Thyroid gland (tissue), 4 donors: ENCODE measurements around the gene SUN2. TPM values are rescaled to one million over a fixed set of nuclear protein-coding genes. Genes with fewer than 3 reads are reported as not detected.

ENCODE experiments used
- DNase-seq, 2 donors: peaks; one replicate each; pipeline ENCODE4 v3.0.0-alpha.2; 2019
- H3K27ac ChIP-seq, 3 donors: fragments of 200-600 bp; sonication (generic); 1 replicate in 2 of 3; 2 replicates in 1 of 3; pipeline ENCODE4 v1.5.1; 2016 to 2019; ENCODE audit warnings: mild to moderate bottlenecking in 1 of 3, moderate library complexity in 1 of 3
- H3K27me3 ChIP-seq: fragments of 200-600 bp; sonication (generic); one replicate; pipeline ENCODE4 v1.5.1; 2019
- H3K36me3 ChIP-seq, 2 donors: fragments of 200-600 bp; sonication (generic); one replicate each; pipeline ENCODE4 v1.5.1; 2016 to 2019
- H3K4me1 ChIP-seq, 2 donors: fragments of 200-600 bp; sonication (generic); one replicate each; pipeline ENCODE4 v1.5.1; 2017 to 2019
- H3K4me3 ChIP-seq, 3 donors: fragments of 200-600 bp; sonication (generic); replicated peaks in 1 of 3; 1 replicate in 2 of 3; 2 replicates in 1 of 3; pipeline ENCODE4 v1.5.1; 2016; ENCODE audit warnings: mild to moderate bottlenecking in 1 of 3
- H3K9me3 ChIP-seq: fragments of 200-600 bp; sonication (generic); one replicate; pipeline ENCODE4 v1.5.1; 2017
- CTCF ChIP-seq, 6 experiments: fragments of 200-600 bp in 3 of 6; fragments of 450-650 bp in 3 of 6; sonication (generic) in 3 of 6; IDR thresholded peaks; one replicate each; pipeline ENCODE4 v1.5.1; 2016 to 2019; ENCODE audit warnings: antibody characterized with exemption in 6 of 6, mild to moderate bottlenecking in 2 of 6, inconsistent platforms in 1 of 6, moderate library complexity in 1 of 6
- POLR2A ChIP-seq, 2 donors: fragments of 450-650 bp; IDR thresholded peaks; one replicate each; pipeline ENCODE4 v1.6.1; 2017; ENCODE audit warnings: antibody characterized with exemption in 2 of 2, mild to moderate bottlenecking in 2 of 2, moderate library complexity in 1 of 2
- WGBS, 2 donors: methylation state at CpG; one replicate each; pipeline ENCODE4 v1.1.5; 2017; 5-methylcytosine and 5-hydroxymethylcytosine counted together
- intact Hi-C: fragments of 100-400 bp; cut with DNase I; formaldehyde crosslinking; loops from one replicate; pipeline ENCODE4 v1.15.1; 2023
- total RNA-seq, 4 donors: library from RNA; depleted of rRNA; stranded (reverse); fragments of >200 nt; gene quantifications; one replicate each; pipeline ENCODE4 v1.2.3, GENCODE V29; 2016

SUN2 gene
- total RNA-seq, 4 donors from 2014 or later, result 137 to 356 (median 153) TPM

- H3K27ac ChIP-seq, result no peak overlapping the region
- H3K27me3 ChIP-seq, result no peaks in the 10 kb centered on the region
- 90 to 92% methylated on average over 15 of the region's 15 CpGs for WGBS, 2 donors
- intact Hi-C loops, result loop anchor here (5.0 kb wide), 1 partner anchor 58 kb away; the partner anchor contains the start of gene NPTXR
- no peaks in the 10 kb centered on the region for H3K9me3 ChIP-seq
- no peak for DNase-seq
- H3K36me3 ChIP-seq, result peaks cover 16 to 19% of the 10 kb centered on the region in 2 donors
- H3K4me1 ChIP-seq, result peaks cover 8 to 22% of the 10 kb centered on the region in 2 donors
- no peak overlapping the region for H3K4me3 ChIP-seq
- TF ChIP-seq CTCF (IDR thresholded peaks at IDR 0.05) (no peak), POLR2A (IDR thresholded peaks at IDR 0.05) (no peak)
Measured at GRCh38 chr22:38784035-38784434, 28.2 kb upstream of the SUN2 start.

- Histone ChIP-seq H3K9me3 (no peaks in the 10 kb centered on the region), H3K27ac (no peak overlapping the region), H3K4me1 (peaks cover 7 to 16% of the 10 kb centered on the region in 2 donors), H3K27me3 (no peaks in the 10 kb centered on the region), H3K4me3 (no peak overlapping the region), H3K36me3 (peaks cover 16 to 19% of the 10 kb centered on the region in 2 donors)
- WGBS, 2 donors, result 65 to 80% methylated on average over 14 of the region's 14 CpGs
- intact Hi-C loops, result loop anchor here (5.0 kb wide), 1 partner anchor 59 kb away; the partner anchor contains the start of gene NPTXR
- DNase-seq, result no peak
- no peak for TF ChIP-seq CTCF (IDR thresholded peaks at IDR 0.05)
- no peak for TF ChIP-seq POLR2A (IDR thresholded peaks at IDR 0.05)
Measured at GRCh38 chr22:38783095-38783615, 27.4 kb upstream of the SUN2 start.

- Histone ChIP-seq H3K9me3 (no peaks in the 10 kb centered on the region), H3K4me1 (peaks cover under 1 to 9% of the 10 kb centered on the region in 2 donors), H3K27ac (no peak overlapping the region), H3K27me3 (no peaks in the 10 kb centered on the region), H3K4me3 (no peak overlapping the region), H3K36me3 (peaks cover 16 to 19% of the 10 kb centered on the region in 2 donors)
- no peak for TF ChIP-seq CTCF (IDR thresholded peaks at IDR 0.05)
- TF ChIP-seq POLR2A (IDR thresholded peaks at IDR 0.05), result no peak
- intact Hi-C loops, result loop anchor here (5.0 kb wide), 1 partner anchor 60 kb away; the partner anchor contains the start of gene NPTXR
- WGBS, 2 donors, result 71 to 76% methylated on average over 13 of the region's 13 CpGs
- DNase-seq, result no peak
Measured at GRCh38 chr22:38782402-38783094, 26.8 kb upstream of the SUN2 start.

- WGBS, 2 donors, result 92 to 95% methylated on average over 10 to 11 of the region's 13 CpGs
- no peak for DNase-seq
- H3K36me3 ChIP-seq, result peaks cover 16 to 19% of the 10 kb centered on the region in 2 donors
- H3K9me3 ChIP-seq, result no peaks in the 10 kb centered on the region
- H3K27me3 ChIP-seq, result no peaks in the 10 kb centered on the region
- no peak overlapping the region for H3K27ac ChIP-seq
- H3K4me1 ChIP-seq, result peaks cover 0 to 7% of the 10 kb centered on the region in 2 donors
- TF ChIP-seq CTCF (IDR thresholded peaks at IDR 0.05) (no peak), POLR2A (IDR thresholded peaks at IDR 0.05) (no peak)
- intact Hi-C loops, result loop anchor here (5.0 kb wide), 1 partner anchor 61 kb away; the partner anchor contains the start of gene NPTXR
- no peak overlapping the region for H3K4me3 ChIP-seq
Measured at GRCh38 chr22:38781033-38781432, 25.2 kb upstream of the SUN2 start.
